ENCODE results near the gene SHMT1. TPM values are rescaled to one million over a fixed set of nuclear protein-coding genes. Genes with fewer than 3 reads are reported as not detected.
A peak's percentile ranks its signal among the peaks of the same experiment; 100 is the strongest.
"Not testable (repeated sequence)": the region's sequence is repeated elsewhere in the genome, so short reads cannot be mapped to it uniquely, and the experiment has no call there.

SHMT1 gene
- total RNA-seq, 1 donor from 2014 or later: 20.5 TPM

- no peak overlapping the region for H3K27ac Mint-ChIP-seq
- TF ChIP-seq CTCF (IDR thresholded peaks at IDR 0.05; ENCODE audit: unreplicated experiment): no peak
- H3K4me3 Mint-ChIP-seq: no peak overlapping the region
- DNase-seq (ENCODE audit: low spot score in 2 of 2, unreplicated experiment in 2 of 2): no peak
- no peaks in the 10 kb centered on the region for H3K9me3 Mint-ChIP-seq
- H3K36me3 Mint-ChIP-seq: peaks cover 45% of the 10 kb centered on the region
- H3K27me3 Mint-ChIP-seq (ENCODE audit: low read depth): no peaks in the 10 kb centered on the region
- no peaks in the 10 kb centered on the region for H3K4me1 Mint-ChIP-seq
Measured at GRCh38 chr17:18339933-18340332, 23.4 kb downstream of the SHMT1 start.

GRCh38 chr17:18338158-18338557 is 25.2 kb downstream of the SHMT1 start:
- H3K36me3 Mint-ChIP-seq: peaks cover 49% of the 10 kb centered on the region
- not testable (repeated sequence) for H3K9me3 Mint-ChIP-seq; H3K4me1 Mint-ChIP-seq; H3K27ac Mint-ChIP-seq; DNase-seq (ENCODE audit: low spot score in 2 of 2, unreplicated experiment in 2 of 2); H3K27me3 Mint-ChIP-seq (ENCODE audit: low read depth); H3K4me3 Mint-ChIP-seq

GRCh38 chr17:18332909-18333489 is 30.4 kb downstream of the SHMT1 start:
- no peak for TF ChIP-seq CTCF (IDR thresholded peaks at IDR 0.05; ENCODE audit: unreplicated experiment)
- H3K9me3 Mint-ChIP-seq: no peaks in the 10 kb centered on the region
- no peaks in the 10 kb centered on the region for H3K4me1 Mint-ChIP-seq
- no peak overlapping the region for H3K4me3 Mint-ChIP-seq
- no peaks in the 10 kb centered on the region for H3K27me3 Mint-ChIP-seq (ENCODE audit: low read depth)
- no peak for DNase-seq (ENCODE audit: low spot score in 2 of 2, unreplicated experiment in 2 of 2)
- H3K27ac Mint-ChIP-seq: no peak overlapping the region
- peaks cover 28% of the 10 kb centered on the region for H3K36me3 Mint-ChIP-seq

- H3K36me3 Mint-ChIP-seq: peaks cover 21% of the 10 kb centered on the region
- H3K4me1 Mint-ChIP-seq: no peaks in the 10 kb centered on the region
Measured at GRCh38 chr17:18331879-18332278, 31.5 kb downstream of the SHMT1 start.

GRCh38 chr17:18328643-18329204 is 34.6 kb downstream of the SHMT1 start:
- no peak overlapping the region for H3K4me3 Mint-ChIP-seq
- H3K27me3 Mint-ChIP-seq (ENCODE audit: low read depth): no peaks in the 10 kb centered on the region
- H3K9me3 Mint-ChIP-seq: no peaks in the 10 kb centered on the region
- peak overlapping the region; percentile 16 for H3K27ac Mint-ChIP-seq
- H3K4me1 Mint-ChIP-seq: no peaks in the 10 kb centered on the region
- no peak for TF ChIP-seq CTCF (IDR thresholded peaks at IDR 0.05; ENCODE audit: unreplicated experiment)
- no peak for DNase-seq (ENCODE audit: low spot score in 2 of 2, unreplicated experiment in 2 of 2)
- peaks cover 26% of the 10 kb centered on the region for H3K36me3 Mint-ChIP-seq

More at GRCh38 chr17:18331879-18332278, 31.5 kb downstream of the SHMT1 start:
- no peaks in the 10 kb centered on the region for H3K9me3 Mint-ChIP-seq
- H3K27me3 Mint-ChIP-seq (ENCODE audit: low read depth): no peaks in the 10 kb centered on the region
- DNase-seq (ENCODE audit: low spot score in 2 of 2, unreplicated experiment in 2 of 2): no peak
- no peak overlapping the region for H3K27ac Mint-ChIP-seq
- no peak for TF ChIP-seq CTCF (IDR thresholded peaks at IDR 0.05; ENCODE audit: unreplicated experiment)
- H3K4me3 Mint-ChIP-seq: no peak overlapping the region

- Mint-ChIP-seq H3K36me3 (peaks cover 29% of the 10 kb centered on the region), H3K4me1 (no peaks in the 10 kb centered on the region)
Measured at GRCh38 chr17:18327556-18327955, 35.8 kb downstream of the SHMT1 start.

More at GRCh38 chr17:18327556-18327955, 35.8 kb downstream of the SHMT1 start:
- Mint-ChIP-seq H3K27me3 (ENCODE audit: low read depth) (no peaks in the 10 kb centered on the region), H3K9me3 (no peaks in the 10 kb centered on the region), H3K27ac (no peak overlapping the region), H3K4me3 (no peak overlapping the region)
- DNase-seq (ENCODE audit: low spot score in 2 of 2, unreplicated experiment in 2 of 2): no peak
- TF ChIP-seq CTCF (IDR thresholded peaks at IDR 0.05; ENCODE audit: unreplicated experiment): no peak

Data from mesothelial cell of epicardium (in vitro differentiated cells).